Liver (tissue), 9 donors: ENCODE measurements around the gene CTNS. TPM values are rescaled to one million over a fixed set of nuclear protein-coding genes. Genes with fewer than 3 reads are reported as not detected.
A peak's percentile ranks its signal among the peaks of the same experiment; 100 is the strongest.

ENCODE experiments used
- DNase-seq: peaks from one replicate; pipeline ENCODE4 v3.0.0-alpha.2; 2017; ENCODE audit warnings: low spot score
- H3K27ac ChIP-seq, 2 donors: one replicate each; pipeline ENCODE4 v1.7.0; 2013; ENCODE audit warnings: inconsistent platforms in 2 of 2, low read length in 2 of 2, control low read depth in 1 of 2, low read depth in 1 of 2, mild to moderate bottlenecking in 1 of 2
- H3K27me3 ChIP-seq, 4 donors: one replicate each; pipeline versions ENCODE4 v1.6.1 to v1.7.0; 2013; ENCODE audit warnings: low read length in 3 of 4, inconsistent platforms in 1 of 4, mild to moderate bottlenecking in 1 of 4, moderate library complexity in 1 of 4; ENCODE audit not compliant: control insufficient read depth in 4 of 4, insufficient read depth in 4 of 4
- H3K36me3 ChIP-seq, 4 donors: one replicate each; pipeline versions ENCODE4 v1.6.1 to v1.7.0; 2013; ENCODE audit warnings: low read length in 3 of 4, mild to moderate bottlenecking in 3 of 4, low read depth in 1 of 4, moderate library complexity in 1 of 4; ENCODE audit not compliant: control insufficient read depth in 4 of 4, insufficient read depth in 3 of 4
- H3K4me1 ChIP-seq, 4 donors: one replicate each; pipeline versions ENCODE4 v1.6.1 to v1.7.0; 2013; ENCODE audit warnings: low read length in 3 of 4, mild to moderate bottlenecking in 3 of 4, moderate library complexity in 1 of 4; ENCODE audit not compliant: control insufficient read depth in 4 of 4, insufficient read depth in 4 of 4
- H3K4me3 ChIP-seq, 3 donors: one replicate each; pipeline versions ENCODE4 v1.6.1 to v1.7.0; 2013; ENCODE audit warnings: low read length in 3 of 3, control low read depth in 1 of 3, low read depth in 1 of 3, mild to moderate bottlenecking in 1 of 3
- H3K9ac ChIP-seq, 2 donors: one replicate each; pipeline ENCODE4 v1.7.0; 2013; ENCODE audit warnings: low read length in 2 of 2, mild to moderate bottlenecking in 2 of 2, moderate library complexity in 2 of 2, control low read depth in 1 of 2, low read depth in 1 of 2
- H3K9me3 ChIP-seq, 4 donors: one replicate each; pipeline versions ENCODE4 v1.6.1 to v1.7.0; 2013; ENCODE audit warnings: low read length in 3 of 4; ENCODE audit not compliant: control insufficient read depth in 4 of 4
- EGR1 ChIP-seq, 2 donors: IDR thresholded peaks; 2 replicates each; pipeline ENCODE4 v1.6.1; 2016 to 2018; ENCODE audit warnings: antibody characterized with exemption in 2 of 2, low read depth in 2 of 2
- GABPA ChIP-seq, 2 donors: IDR thresholded peaks in 1 of 2; conservative IDR thresholded peaks in 1 of 2; 2 replicates each; pipeline ENCODE4 v1.6.1; 2016; ENCODE audit warnings: antibody characterized with exemption in 2 of 2, mild to moderate bottlenecking in 1 of 2, moderate library complexity in 1 of 2
- NR2F2 ChIP-seq: IDR thresholded peaks from 2 replicates; pipeline ENCODE4 v1.6.1; 2016; ENCODE audit warnings: antibody characterized with exemption
- RAD21 ChIP-seq, 2 donors: IDR thresholded peaks; 2 replicates each; pipeline ENCODE4 v1.6.1; 2016; ENCODE audit warnings: antibody characterized with exemption in 2 of 2, mild to moderate bottlenecking in 2 of 2
- WGBS: extraction: QIAGEN DNeasy Blood & Tissue Kit; methylation state at CpG from one replicate; pipeline ENCODE4 v1.1.7; 2013; 5-methylcytosine and 5-hydroxymethylcytosine counted together
- polyA plus RNA-seq, 2 donors: library from polyadenylated mRNA; stranded (reverse) in 1 of 2; unstranded in 1 of 2; fragments of 200-250 nt in 1 of 2; fragments of >200 nt in 1 of 2; fragmentation: Nextera tagmentation in 1 of 2; extraction: Ambion mirVana in 1 of 2; gene quantifications; one replicate each; pipeline versions ENCODE4 v1.2.1 to v1.2.3, GENCODE V29; 2013 to 2015
- total RNA-seq, 2 donors: library from RNA; depleted of rRNA; stranded (reverse); fragments of >200 nt; gene quantifications; one replicate each; pipeline ENCODE4 v1.2.3, GENCODE V29; 2014
- TF ChIP-seq, protein P1 (sequence below): IDR thresholded peaks from 2 replicates; pipeline ENCODE4 v1.6.1; 2016; ENCODE audit warnings: antibody characterized with exemption, mild to moderate bottlenecking
- TF ChIP-seq, protein P2 (sequence below): IDR thresholded peaks from 2 replicates; pipeline ENCODE4 v1.6.1; 2016; ENCODE audit warnings: antibody characterized with exemption
- TF ChIP-seq, protein P3 (sequence below): IDR thresholded peaks from 2 replicates; pipeline ENCODE4 v1.6.1; 2016; ENCODE audit warnings: antibody characterized with exemption
- TF ChIP-seq, protein P4 (sequence below): fragments of 150-350 bp; IDR thresholded peaks from 2 replicates; pipeline ENCODE4 v1.5.1; 2017; ENCODE audit warnings: improper control_type of control experiment, low read depth, low read length; ENCODE audit not compliant: missing input control
- donor health status: healthy.
- donor health status: healthy.
- donor health status: healthy.
- donor health status: healthy.
- donor health status: healthy.

CTNS gene
- total and polyA plus RNA-seq, 4 donors: 6.6 to 15.3 (median 9.6) TPM

DNA sequence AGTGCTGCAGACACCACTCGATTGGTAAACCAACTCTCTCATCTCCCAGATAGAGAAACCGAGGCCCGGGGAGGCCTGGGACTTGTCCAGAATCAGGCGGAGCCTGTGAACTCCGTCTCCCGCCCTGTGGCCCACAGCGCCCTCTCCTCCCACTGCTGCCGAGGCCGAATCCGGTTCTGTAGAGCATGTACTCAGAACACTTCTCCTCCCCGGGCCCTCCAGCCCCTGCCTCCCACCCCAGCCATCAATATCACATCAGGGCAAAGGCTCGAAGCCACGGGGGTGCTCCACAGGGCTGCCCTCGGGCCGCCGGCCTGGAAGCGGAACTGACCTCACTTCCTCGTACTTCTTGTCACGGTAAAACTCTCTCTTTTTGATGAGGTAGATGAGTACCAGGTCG, 45.0 kb downstream of the CTNS start (continued):
- TF ChIP-seq, protein P1, sequence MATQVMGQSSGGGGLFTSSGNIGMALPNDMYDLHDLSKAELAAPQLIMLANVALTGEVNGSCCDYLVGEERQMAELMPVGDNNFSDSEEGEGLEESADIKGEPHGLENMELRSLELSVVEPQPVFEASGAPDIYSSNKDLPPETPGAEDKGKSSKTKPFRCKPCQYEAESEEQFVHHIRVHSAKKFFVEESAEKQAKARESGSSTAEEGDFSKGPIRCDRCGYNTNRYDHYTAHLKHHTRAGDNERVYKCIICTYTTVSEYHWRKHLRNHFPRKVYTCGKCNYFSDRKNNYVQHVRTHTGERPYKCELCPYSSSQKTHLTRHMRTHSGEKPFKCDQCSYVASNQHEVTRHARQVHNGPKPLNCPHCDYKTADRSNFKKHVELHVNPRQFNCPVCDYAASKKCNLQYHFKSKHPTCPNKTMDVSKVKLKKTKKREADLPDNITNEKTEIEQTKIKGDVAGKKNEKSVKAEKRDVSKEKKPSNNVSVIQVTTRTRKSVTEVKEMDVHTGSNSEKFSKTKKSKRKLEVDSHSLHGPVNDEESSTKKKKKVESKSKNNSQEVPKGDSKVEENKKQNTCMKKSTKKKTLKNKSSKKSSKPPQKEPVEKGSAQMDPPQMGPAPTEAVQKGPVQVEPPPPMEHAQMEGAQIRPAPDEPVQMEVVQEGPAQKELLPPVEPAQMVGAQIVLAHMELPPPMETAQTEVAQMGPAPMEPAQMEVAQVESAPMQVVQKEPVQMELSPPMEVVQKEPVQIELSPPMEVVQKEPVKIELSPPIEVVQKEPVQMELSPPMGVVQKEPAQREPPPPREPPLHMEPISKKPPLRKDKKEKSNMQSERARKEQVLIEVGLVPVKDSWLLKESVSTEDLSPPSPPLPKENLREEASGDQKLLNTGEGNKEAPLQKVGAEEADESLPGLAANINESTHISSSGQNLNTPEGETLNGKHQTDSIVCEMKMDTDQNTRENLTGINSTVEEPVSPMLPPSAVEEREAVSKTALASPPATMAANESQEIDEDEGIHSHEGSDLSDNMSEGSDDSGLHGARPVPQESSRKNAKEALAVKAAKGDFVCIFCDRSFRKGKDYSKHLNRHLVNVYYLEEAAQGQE: no peak

DNA sequence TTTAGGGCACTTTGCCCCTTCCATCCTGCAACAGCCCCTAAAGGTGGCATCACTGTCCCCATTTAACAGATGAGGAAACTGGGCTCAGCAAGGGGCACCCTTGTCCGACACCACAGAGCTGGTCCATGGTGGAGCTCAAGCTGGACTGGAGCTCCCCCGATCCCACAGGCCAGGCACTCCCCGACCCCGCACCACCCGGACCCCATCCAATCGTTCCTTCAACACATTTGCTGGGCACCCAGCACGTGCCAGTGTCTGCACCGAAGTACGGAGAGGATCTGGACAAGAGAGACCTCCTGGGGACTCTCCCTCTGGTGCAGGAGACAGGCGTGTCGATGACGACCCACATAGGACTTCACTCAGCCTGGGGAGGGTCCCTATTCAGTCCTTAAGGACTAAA, 45.5 kb downstream of the CTNS start:
- Histone ChIP-seq H3K27ac (no peak overlapping the region), H3K36me3 (no peaks in the 10 kb centered on the region), H3K4me1 (no peaks in the 10 kb centered on the region), H3K4me3 (no peak overlapping the region), H3K27me3 (no peaks in the 10 kb centered on the region), H3K9me3 (no peaks in the 10 kb centered on the region), H3K9ac (no peak overlapping the region)
- no peak for DNase-seq
- 89% methylated on average over 12 of the region's 12 CpGs for WGBS
- TF ChIP-seq GABPA (IDR thresholded peaks at IDR 0.05 in 1 of 2, conservative IDR thresholded peaks at IDR 0.05 in 1 of 2) (no peak), EGR1 (IDR thresholded peaks at IDR 0.05; ENCODE audit: low read depth in 2 of 2) (no peak), NR2F2 (no peak)
- TF ChIP-seq, protein P2, sequence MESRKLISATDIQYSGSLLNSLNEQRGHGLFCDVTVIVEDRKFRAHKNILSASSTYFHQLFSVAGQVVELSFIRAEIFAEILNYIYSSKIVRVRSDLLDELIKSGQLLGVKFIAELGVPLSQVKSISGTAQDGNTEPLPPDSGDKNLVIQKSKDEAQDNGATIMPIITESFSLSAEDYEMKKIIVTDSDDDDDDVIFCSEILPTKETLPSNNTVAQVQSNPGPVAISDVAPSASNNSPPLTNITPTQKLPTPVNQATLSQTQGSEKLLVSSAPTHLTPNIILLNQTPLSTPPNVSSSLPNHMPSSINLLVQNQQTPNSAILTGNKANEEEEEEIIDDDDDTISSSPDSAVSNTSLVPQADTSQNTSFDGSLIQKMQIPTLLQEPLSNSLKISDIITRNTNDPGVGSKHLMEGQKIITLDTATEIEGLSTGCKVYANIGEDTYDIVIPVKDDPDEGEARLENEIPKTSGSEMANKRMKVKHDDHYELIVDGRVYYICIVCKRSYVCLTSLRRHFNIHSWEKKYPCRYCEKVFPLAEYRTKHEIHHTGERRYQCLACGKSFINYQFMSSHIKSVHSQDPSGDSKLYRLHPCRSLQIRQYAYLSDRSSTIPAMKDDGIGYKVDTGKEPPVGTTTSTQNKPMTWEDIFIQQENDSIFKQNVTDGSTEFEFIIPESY: no peak
- TF ChIP-seq, protein P3, sequence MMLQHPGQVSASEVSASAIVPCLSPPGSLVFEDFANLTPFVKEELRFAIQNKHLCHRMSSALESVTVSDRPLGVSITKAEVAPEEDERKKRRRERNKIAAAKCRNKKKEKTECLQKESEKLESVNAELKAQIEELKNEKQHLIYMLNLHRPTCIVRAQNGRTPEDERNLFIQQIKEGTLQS: no peak

DNA sequence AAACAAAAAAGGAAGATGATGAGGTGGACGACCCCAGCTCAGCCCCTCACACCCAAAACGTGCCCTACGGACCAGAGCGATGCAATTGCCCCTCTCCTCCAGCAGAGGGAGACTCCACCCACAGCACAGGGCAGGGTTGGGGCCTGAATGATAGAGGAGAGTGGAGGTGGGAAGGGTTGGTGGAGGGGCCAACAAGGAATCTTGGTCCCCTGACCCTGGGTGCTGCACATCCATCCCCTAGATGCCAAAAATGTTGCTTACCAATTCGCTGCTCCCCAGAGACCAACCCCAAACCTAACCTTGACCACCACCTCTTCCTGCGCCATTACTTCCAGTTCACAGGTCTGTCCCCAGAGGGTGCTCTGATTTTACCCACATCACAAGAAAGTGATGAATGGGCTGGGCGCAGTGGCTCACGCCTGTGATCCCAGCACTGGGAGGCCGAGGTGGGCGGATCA, 46.5 kb downstream of the CTNS start:
- DNase-seq: no peak

More for the DNA sequence above, 46.5 kb downstream of the CTNS start:
- Histone ChIP-seq H3K9me3 (no peaks in the 10 kb centered on the region), H3K4me1 (no peaks in the 10 kb centered on the region), H3K4me3 (no peak overlapping the region), H3K27ac (no peak overlapping the region), H3K27me3 (no peaks in the 10 kb centered on the region), H3K36me3 (no peaks in the 10 kb centered on the region), H3K9ac (no peak overlapping the region)
- WGBS: 37% methylated on average over 10 of the region's 10 CpGs
- TF ChIP-seq, protein P4, sequence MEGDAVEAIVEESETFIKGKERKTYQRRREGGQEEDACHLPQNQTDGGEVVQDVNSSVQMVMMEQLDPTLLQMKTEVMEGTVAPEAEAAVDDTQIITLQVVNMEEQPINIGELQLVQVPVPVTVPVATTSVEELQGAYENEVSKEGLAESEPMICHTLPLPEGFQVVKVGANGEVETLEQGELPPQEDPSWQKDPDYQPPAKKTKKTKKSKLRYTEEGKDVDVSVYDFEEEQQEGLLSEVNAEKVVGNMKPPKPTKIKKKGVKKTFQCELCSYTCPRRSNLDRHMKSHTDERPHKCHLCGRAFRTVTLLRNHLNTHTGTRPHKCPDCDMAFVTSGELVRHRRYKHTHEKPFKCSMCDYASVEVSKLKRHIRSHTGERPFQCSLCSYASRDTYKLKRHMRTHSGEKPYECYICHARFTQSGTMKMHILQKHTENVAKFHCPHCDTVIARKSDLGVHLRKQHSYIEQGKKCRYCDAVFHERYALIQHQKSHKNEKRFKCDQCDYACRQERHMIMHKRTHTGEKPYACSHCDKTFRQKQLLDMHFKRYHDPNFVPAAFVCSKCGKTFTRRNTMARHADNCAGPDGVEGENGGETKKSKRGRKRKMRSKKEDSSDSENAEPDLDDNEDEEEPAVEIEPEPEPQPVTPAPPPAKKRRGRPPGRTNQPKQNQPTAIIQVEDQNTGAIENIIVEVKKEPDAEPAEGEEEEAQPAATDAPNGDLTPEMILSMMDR: peak; percentile 84
- TF ChIP-seq RAD21 (IDR thresholded peaks at IDR 0.05): peak; percentile 71 to 84
- TF ChIP-seq, protein P3: no peak
